Activated T-cell treated with anti-CD3 and anti-CD28 coated beads, Interleukin-2, amount 50 U/mL, for 24 hours (primary cell): ENCODE measurements around the gene GLOD5.
"Not testable (repeated sequence)": the region's sequence is repeated elsewhere in the genome, so short reads cannot be mapped to it uniquely, and the experiment has no call there.

Experiments
- DNase-seq: peaks from one replicate; pipeline ENCODE4 v3.0.0-alpha.2; 2020
- H3K27ac Mint-ChIP-seq: 2 replicates; pipeline ENCODE4 v1.8.0; 2020; ENCODE audit warnings: mild to moderate bottlenecking, mixed read lengths
- H3K27me3 Mint-ChIP-seq: 2 replicates; pipeline ENCODE4 v1.8.0; 2020; ENCODE audit warnings: mixed read lengths
- H3K36me3 Mint-ChIP-seq: 2 replicates; pipeline ENCODE4 v1.8.0; 2020; ENCODE audit warnings: low read depth, mixed read lengths
- H3K4me1 Mint-ChIP-seq: 2 replicates; pipeline ENCODE4 v1.8.0; 2020; ENCODE audit warnings: low read depth, mixed read lengths
- H3K4me3 Mint-ChIP-seq: 2 replicates; pipeline ENCODE4 v1.8.0; 2020; ENCODE audit warnings: mild to moderate bottlenecking, moderate library complexity, mixed read lengths
- H3K9me3 Mint-ChIP-seq: 2 replicates; pipeline ENCODE4 v1.8.0; 2020; ENCODE audit warnings: mixed read lengths

GLOD5 gene

GRCh38 chrX:48818866-48819265 is 57.3 kb downstream of the GLOD5 start:
- no peaks in the 10 kb centered on the region for H3K4me1 Mint-ChIP-seq
- H3K27ac Mint-ChIP-seq: no peak overlapping the region
- peaks cover 10% of the 10 kb centered on the region for H3K36me3 Mint-ChIP-seq
- H3K4me3 Mint-ChIP-seq: no peak overlapping the region
- H3K9me3 Mint-ChIP-seq: no peaks in the 10 kb centered on the region
- no peak for DNase-seq
- peaks cover 31% of the 10 kb centered on the region for H3K27me3 Mint-ChIP-seq

- not testable (repeated sequence) for H3K9me3 Mint-ChIP-seq, DNase-seq, H3K27ac Mint-ChIP-seq, H3K4me3 Mint-ChIP-seq, H3K4me1 Mint-ChIP-seq
- Mint-ChIP-seq H3K27me3 (peaks cover 33% of the 10 kb centered on the region), H3K36me3 (peaks cover 11% of the 10 kb centered on the region)
Observed at GRCh38 chrX:48819394-48819793, 57.8 kb downstream of the GLOD5 start.

- peaks cover 58% of the 10 kb centered on the region for H3K27me3 Mint-ChIP-seq
- no peak overlapping the region for H3K4me3 Mint-ChIP-seq
- peaks cover 7% of the 10 kb centered on the region for H3K4me1 Mint-ChIP-seq
- no peaks in the 10 kb centered on the region for H3K9me3 Mint-ChIP-seq
- DNase-seq: no peak
- H3K36me3 Mint-ChIP-seq: peaks cover 11% of the 10 kb centered on the region
- no peak overlapping the region for H3K27ac Mint-ChIP-seq
Observed at GRCh38 chrX:48823053-48823452, 61.5 kb downstream of the GLOD5 start.
